Spleen (tissue), 7 donors: Measurements from ENCODE around the gene HEPHL1.

Experiments
- CTCF ChIP-seq, 11 experiments: fragments of 200-600 bp in 7 of 11; fragments of 450-650 bp in 4 of 11; sonication (generic) in 4 of 11; IDR thresholded peaks in 8 of 11; conservative IDR thresholded peaks in 3 of 11; 1 replicate in 7 of 11; 2 replicates in 4 of 11; pipeline versions ENCODE4 v1.4.0 to v1.8.0; 2016 to 2021; ENCODE audit warnings: antibody characterized with exemption in 11 of 11, inconsistent platforms in 4 of 11, mild to moderate bottlenecking in 1 of 11
- POLR2A ChIP-seq, 3 donors: fragments of 450-650 bp; IDR thresholded peaks; one replicate each; pipeline ENCODE4 v1.5.1; 2017; ENCODE audit warnings: antibody characterized with exemption in 3 of 3, mild to moderate bottlenecking in 1 of 3
- POLR2AphosphoS5 ChIP-seq, 3 donors: sonication (generic); formaldehyde crosslinking; IDR thresholded peaks; one replicate each; pipeline ENCODE4 v1.5.1; 2017; ENCODE audit warnings: antibody characterized with exemption in 3 of 3
- donor health status: DM: no; HTN: no; CAD: no; lungs with moderate emphysema.
- donor health status: DM: no; HTN: no; CAD: no.
- donor health status: DM: no; HTN: no; CAD: no.

- TF ChIP-seq CTCF (IDR thresholded peaks at IDR 0.05 in 8 of 11, conservative IDR thresholded peaks at IDR 0.05 in 3 of 11), result no peak
- TF ChIP-seq POLR2A (IDR thresholded peaks at IDR 0.05), result no peak
- no peak for TF ChIP-seq POLR2AphosphoS5 (IDR thresholded peaks at IDR 0.05)
Measured at GRCh38 chr11:94000659-94001058, 20.5 kb upstream of the HEPHL1 start.
